Fibroblast of skin of right biceps (primary cell): ENCODE measurements around the gene EFCAB10.
"Not testable (repeated sequence)": the region's sequence is repeated elsewhere in the genome, so short reads cannot be mapped to it uniquely, and the experiment has no call there.

Experiments
- DNase-seq: peaks from one replicate; pipeline ENCODE4 v3.0.0-alpha.2; 2013

The EFCAB10 gene

GRCh38 chr7:105527737-105528136 is 53.6 kb downstream of the EFCAB10 start:
- DNase-seq: not testable (repeated sequence)

GRCh38 chr7:105524840-105525239 is 56.5 kb downstream of the EFCAB10 start:
- DNase-seq: no peak

GRCh38 chr7:105524423-105524822 is 56.9 kb downstream of the EFCAB10 start:
- DNase-seq: not testable (repeated sequence)

DNA sequence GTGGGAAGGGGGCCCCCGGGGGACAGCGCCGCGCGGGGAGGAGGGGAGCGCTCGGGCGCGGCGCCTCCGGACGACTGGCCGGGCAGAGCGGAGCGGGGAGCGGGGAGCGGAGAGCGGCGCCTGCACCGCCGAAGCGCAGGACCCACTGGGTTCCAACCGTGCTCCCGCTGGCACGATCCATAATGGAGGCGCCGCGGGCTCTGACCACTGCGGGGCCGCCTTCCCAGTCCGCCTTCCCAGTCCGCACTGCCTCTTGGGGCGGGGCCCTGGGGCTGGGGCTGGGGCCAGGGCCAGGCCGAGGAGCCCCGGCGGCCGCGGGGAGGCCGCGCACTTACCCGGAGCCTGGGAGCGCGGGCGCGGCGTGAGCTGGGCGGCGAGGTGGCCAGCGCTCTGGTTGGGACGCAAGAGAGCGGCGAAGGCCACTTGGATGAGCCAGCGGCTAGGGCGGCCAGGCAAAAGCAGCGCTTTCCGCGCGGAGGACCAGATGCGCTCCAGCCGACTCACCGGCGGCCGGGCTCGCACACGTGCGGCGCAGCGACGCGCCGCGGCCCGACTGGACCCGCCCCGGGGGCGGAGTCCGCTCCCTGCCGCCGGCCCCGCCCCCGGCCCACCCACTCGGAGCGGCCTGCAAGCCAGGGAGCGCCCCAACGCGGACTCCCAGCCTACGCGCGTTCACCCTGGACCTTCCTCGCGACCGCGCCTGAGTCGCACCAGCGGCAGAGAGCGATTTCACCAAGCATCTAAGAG is 59.4 kb downstream of the EFCAB10 start, which contains the start of gene PUS7:
PUS7 (minus strand) TSS at position 555 of the 747 bp plus-strand sequence. CDS start 13,759 bp downstream, outside the sequence.
- DNase-seq: peak; percentile 91

- peak; percentile 62 for DNase-seq
These were observed 60.1 kb downstream of the EFCAB10 start for GRCh38 chr7:105521027-105521716.

DNA sequence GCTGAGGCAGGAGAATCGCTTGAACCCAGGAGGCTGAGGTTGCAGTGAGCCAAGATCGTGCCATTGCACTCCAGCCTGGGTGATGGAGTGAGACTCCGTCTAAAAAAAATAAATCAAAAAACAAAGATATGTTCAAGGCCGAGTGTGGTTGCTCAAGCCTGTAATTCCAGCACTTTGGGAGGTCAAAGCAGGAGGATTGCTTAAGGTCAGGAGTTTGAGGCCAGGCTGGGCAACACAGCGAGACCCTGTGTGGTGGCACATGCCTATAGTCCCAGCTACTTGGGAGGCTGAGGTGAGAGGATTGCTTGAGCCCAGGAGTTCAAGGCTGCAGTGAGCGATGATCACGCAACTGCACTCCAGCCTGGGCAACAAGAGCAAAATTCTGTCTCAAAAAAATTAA is 60.7 kb downstream of the EFCAB10 start:
- not testable (repeated sequence) for DNase-seq

- DNase-seq: peak; percentile 23
These were observed 61.9 kb downstream of the EFCAB10 start for GRCh38 chr7:105519353-105519752.

DNA sequence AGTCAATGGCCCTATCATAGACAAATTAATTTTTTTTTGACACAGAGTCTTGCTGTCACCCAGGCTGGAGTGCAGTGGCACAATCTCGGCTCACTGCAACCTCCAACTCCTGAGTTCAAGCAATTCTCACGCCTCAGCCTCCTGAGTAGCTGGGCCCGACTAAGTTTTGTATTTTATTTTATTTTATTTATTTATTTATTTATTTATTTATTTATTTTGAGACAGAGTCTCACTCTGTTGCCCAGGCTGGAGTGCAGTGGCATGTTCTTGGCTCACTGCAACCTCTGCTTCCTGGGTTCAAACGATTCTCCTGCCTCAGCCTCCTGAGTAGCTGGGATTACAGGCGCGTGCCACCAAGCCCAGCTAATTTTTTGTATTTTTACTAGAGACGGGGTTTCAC is 65.7 kb downstream of the EFCAB10 start:
- not testable (repeated sequence) for DNase-seq
